ENCODE results near the gene TENM3. TPM values are rescaled to one million over a fixed set of nuclear protein-coding genes. Genes with fewer than 3 reads are reported as not detected.

The TENM3 gene
- total RNA-seq, 1 donor from 2014 or later: not detected

GRCh38 chr4:182826391-182826790 is 583.2 kb downstream of the TENM3 start:
- Mint-ChIP-seq H3K27ac (no peak overlapping the region), H3K4me1 (peaks cover 6% of the 10 kb centered on the region)
- CTCF ChIA-PET: no interaction called here

GRCh38 chr4:182827166-182827565 is 584.0 kb downstream of the TENM3 start:
- Mint-ChIP-seq H3K4me3 (no peak overlapping the region), H3K36me3 (ENCODE audit: low read depth) (no peaks in the 10 kb centered on the region), H3K27me3 (peaks cover 30% of the 10 kb centered on the region), H3K9me3 (no peaks in the 10 kb centered on the region), H3K4me1 (peaks cover 6% of the 10 kb centered on the region), H3K27ac (no peak overlapping the region)
- intact Hi-C loops (cut with micrococcal nuclease): no loop called here
- CTCF ChIA-PET: no interaction called here
- DNase-seq (no peak), ATAC-seq (ENCODE audit: low read depth) (no peak)
- POLR2A ChIA-PET: no interaction called here
- TF ChIP-seq, protein P1, sequence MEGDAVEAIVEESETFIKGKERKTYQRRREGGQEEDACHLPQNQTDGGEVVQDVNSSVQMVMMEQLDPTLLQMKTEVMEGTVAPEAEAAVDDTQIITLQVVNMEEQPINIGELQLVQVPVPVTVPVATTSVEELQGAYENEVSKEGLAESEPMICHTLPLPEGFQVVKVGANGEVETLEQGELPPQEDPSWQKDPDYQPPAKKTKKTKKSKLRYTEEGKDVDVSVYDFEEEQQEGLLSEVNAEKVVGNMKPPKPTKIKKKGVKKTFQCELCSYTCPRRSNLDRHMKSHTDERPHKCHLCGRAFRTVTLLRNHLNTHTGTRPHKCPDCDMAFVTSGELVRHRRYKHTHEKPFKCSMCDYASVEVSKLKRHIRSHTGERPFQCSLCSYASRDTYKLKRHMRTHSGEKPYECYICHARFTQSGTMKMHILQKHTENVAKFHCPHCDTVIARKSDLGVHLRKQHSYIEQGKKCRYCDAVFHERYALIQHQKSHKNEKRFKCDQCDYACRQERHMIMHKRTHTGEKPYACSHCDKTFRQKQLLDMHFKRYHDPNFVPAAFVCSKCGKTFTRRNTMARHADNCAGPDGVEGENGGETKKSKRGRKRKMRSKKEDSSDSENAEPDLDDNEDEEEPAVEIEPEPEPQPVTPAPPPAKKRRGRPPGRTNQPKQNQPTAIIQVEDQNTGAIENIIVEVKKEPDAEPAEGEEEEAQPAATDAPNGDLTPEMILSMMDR (IDR thresholded peaks at IDR 0.05): no peak

More at GRCh38 chr4:182826391-182826790, 583.2 kb downstream of the TENM3 start:
- intact Hi-C loops (cut with micrococcal nuclease): no loop called here
- ATAC-seq (ENCODE audit: low read depth) (no peak), DNase-seq (no peak)
- no peaks in the 10 kb centered on the region for H3K36me3 Mint-ChIP-seq (ENCODE audit: low read depth)
- no peak overlapping the region for H3K4me3 Mint-ChIP-seq
- peaks cover 30% of the 10 kb centered on the region for H3K27me3 Mint-ChIP-seq
- POLR2A ChIA-PET: no interaction called here
- TF ChIP-seq, protein P1 (IDR thresholded peaks at IDR 0.05): no peak
- no peaks in the 10 kb centered on the region for H3K9me3 Mint-ChIP-seq

- ChIA-PET CTCF (no interaction called here), POLR2A (no interaction called here)
- Mint-ChIP-seq H3K4me1 (peaks cover 6% of the 10 kb centered on the region), H3K27me3 (peaks cover 36% of the 10 kb centered on the region), H3K27ac (no peak overlapping the region), H3K9me3 (peaks cover 3% of the 10 kb centered on the region), H3K36me3 (ENCODE audit: low read depth) (no peaks in the 10 kb centered on the region), H3K4me3 (no peak overlapping the region)
- DNase-seq (no peak), ATAC-seq (ENCODE audit: low read depth) (no peak)
- intact Hi-C loops (cut with micrococcal nuclease): no loop called here
- TF ChIP-seq, protein P1 (IDR thresholded peaks at IDR 0.05): no peak
Measured at GRCh38 chr4:182827954-182828353, 584.8 kb downstream of the TENM3 start.

GRCh38 chr4:182828360-182829025 is 585.3 kb downstream of the TENM3 start:
- H3K27me3 Mint-ChIP-seq: peaks cover 36% of the 10 kb centered on the region
- H3K4me3 Mint-ChIP-seq: no peak overlapping the region
- DNase-seq (no peak), ATAC-seq (ENCODE audit: low read depth) (no peak)
- peaks cover 3% of the 10 kb centered on the region for H3K9me3 Mint-ChIP-seq
- TF ChIP-seq, protein P1 (IDR thresholded peaks at IDR 0.05): no peak
- no peaks in the 10 kb centered on the region for H3K36me3 Mint-ChIP-seq (ENCODE audit: low read depth)
- ChIA-PET CTCF (no interaction called here), POLR2A (no interaction called here)
- peaks cover 6% of the 10 kb centered on the region for H3K4me1 Mint-ChIP-seq
- intact Hi-C loops (cut with micrococcal nuclease): no loop called here
- H3K27ac Mint-ChIP-seq: no peak overlapping the region

GRCh38 chr4:182829196-182829595 is 586.0 kb downstream of the TENM3 start:
- intact Hi-C loops (cut with micrococcal nuclease): no loop called here
- no peak for DNase-seq
- TF ChIP-seq, protein P1 (IDR thresholded peaks at IDR 0.05): no peak
- no peak overlapping the region for H3K4me3 Mint-ChIP-seq
- H3K27me3 Mint-ChIP-seq: peaks cover 36% of the 10 kb centered on the region
- ChIA-PET POLR2A (no interaction called here), CTCF (no interaction called here)
- no peak for ATAC-seq (ENCODE audit: low read depth)
- H3K27ac Mint-ChIP-seq: no peak overlapping the region
- H3K9me3 Mint-ChIP-seq: peaks cover 3% of the 10 kb centered on the region
- H3K36me3 Mint-ChIP-seq (ENCODE audit: low read depth): no peaks in the 10 kb centered on the region
- H3K4me1 Mint-ChIP-seq: peaks cover 6% of the 10 kb centered on the region
